ENCODE data around the gene ZNF14. TPM values are rescaled to one million over a fixed set of nuclear protein-coding genes. Genes with fewer than 3 reads are reported as not detected.
"Not testable (repeated sequence)": the region's sequence is repeated elsewhere in the genome, so short reads cannot be mapped to it uniquely, and the experiment has no call there.

Gene ZNF14
- total RNA-seq, 3 donors from 2014 or later: 7.0 to 22.7 (median 14.7) TPM

- Histone ChIP-seq H3K4me1 (no peaks in the 10 kb centered on the region), H3K27me3 (no peaks in the 10 kb centered on the region), H3K36me3 (no peaks in the 10 kb centered on the region), H3K9me3 (no peaks in the 10 kb centered on the region), H3K27ac (no peak overlapping the region), H3K4me3 (no peak overlapping the region)
- DNase-seq (ENCODE audit: low spot score in 2 of 2): no peak
- intact Hi-C loops (cut with DNase I; ENCODE audit: low total_unique reads): no loop called here
- no peak for TF ChIP-seq POLR2AphosphoS5 (IDR thresholded peaks at IDR 0.05)
- TF ChIP-seq POLR2A (IDR thresholded peaks at IDR 0.05): no peak
- TF ChIP-seq CTCF (IDR thresholded peaks at IDR 0.05): no peak
Observed at GRCh38 chr19:19745496-19746285, 12.8 kb upstream of the ZNF14 start.

DNA sequence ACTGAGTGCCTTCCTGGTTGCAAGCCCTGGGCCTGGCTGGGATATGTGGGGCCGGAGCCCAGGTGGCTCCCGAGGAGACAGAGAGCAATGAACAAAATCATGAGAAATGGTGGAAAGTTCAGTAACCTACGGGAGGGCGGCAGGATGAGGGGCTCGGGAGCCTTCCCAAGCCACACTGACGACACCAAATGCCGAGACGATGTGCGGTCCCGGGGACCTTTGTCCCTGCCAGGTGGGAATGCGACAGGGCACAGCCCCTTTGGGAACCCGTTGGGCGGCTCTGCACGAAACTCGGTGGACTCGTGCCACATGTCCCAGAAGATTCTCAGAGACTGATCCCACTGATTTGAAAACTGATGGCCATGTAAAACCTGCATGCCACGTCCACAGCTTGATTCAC lies 11.7 kb upstream of the ZNF14 start:
- no peaks in the 10 kb centered on the region for H3K36me3 ChIP-seq
- no peak for DNase-seq (ENCODE audit: low spot score in 2 of 2)
- H3K4me3 ChIP-seq: no peak overlapping the region
- H3K4me1 ChIP-seq: no peaks in the 10 kb centered on the region
- no peaks in the 10 kb centered on the region for H3K9me3 ChIP-seq
- no peaks in the 10 kb centered on the region for H3K27me3 ChIP-seq
- intact Hi-C loops (cut with DNase I; ENCODE audit: low total_unique reads): no loop called here
- no peak overlapping the region for H3K27ac ChIP-seq
- TF ChIP-seq POLR2AphosphoS5 (IDR thresholded peaks at IDR 0.05): no peak
- no peak for TF ChIP-seq POLR2A (IDR thresholded peaks at IDR 0.05)
- TF ChIP-seq CTCF (IDR thresholded peaks at IDR 0.05): no peak

GRCh38 chr19:19743921-19744320 lies 11.0 kb upstream of the ZNF14 start:
- H3K9me3 ChIP-seq; H3K4me3 ChIP-seq; H3K4me1 ChIP-seq; H3K27ac ChIP-seq; H3K36me3 ChIP-seq; intact Hi-C loops (cut with DNase I; ENCODE audit: low total_unique reads); H3K27me3 ChIP-seq; DNase-seq (ENCODE audit: low spot score in 2 of 2): not testable (repeated sequence)

DNA sequence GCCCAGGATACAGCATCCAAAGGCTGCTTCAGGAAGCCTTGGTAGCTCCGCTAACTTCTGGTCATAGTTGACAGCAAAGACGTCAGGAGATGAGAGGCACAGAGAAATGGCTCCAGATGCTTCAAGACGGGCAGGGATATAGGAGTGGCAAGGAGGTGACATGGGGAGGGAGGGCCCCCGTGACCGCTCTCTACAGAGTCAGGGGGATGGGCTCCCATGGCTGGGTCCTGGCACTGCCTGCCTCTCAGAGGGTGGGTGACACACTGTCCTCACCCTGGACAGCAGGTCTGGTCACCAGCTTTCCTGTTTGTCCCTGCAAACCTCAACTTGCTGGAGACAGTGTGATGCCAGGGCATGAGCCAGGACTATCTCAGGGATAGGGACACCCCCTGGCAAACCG lies 10.3 kb upstream of the ZNF14 start:
- intact Hi-C loops (cut with DNase I; ENCODE audit: low total_unique reads): no loop called here
- no peak for DNase-seq (ENCODE audit: low spot score in 2 of 2)
- H3K9me3 ChIP-seq: no peaks in the 10 kb centered on the region
- no peak for TF ChIP-seq CTCF (IDR thresholded peaks at IDR 0.05)
- TF ChIP-seq POLR2AphosphoS5 (IDR thresholded peaks at IDR 0.05): no peak
- no peak for TF ChIP-seq POLR2A (IDR thresholded peaks at IDR 0.05)
- no peak overlapping the region for H3K4me3 ChIP-seq
- no peaks in the 10 kb centered on the region for H3K36me3 ChIP-seq
- H3K27ac ChIP-seq: no peak overlapping the region
- H3K27me3 ChIP-seq: no peaks in the 10 kb centered on the region
- H3K4me1 ChIP-seq: no peaks in the 10 kb centered on the region

DNA sequence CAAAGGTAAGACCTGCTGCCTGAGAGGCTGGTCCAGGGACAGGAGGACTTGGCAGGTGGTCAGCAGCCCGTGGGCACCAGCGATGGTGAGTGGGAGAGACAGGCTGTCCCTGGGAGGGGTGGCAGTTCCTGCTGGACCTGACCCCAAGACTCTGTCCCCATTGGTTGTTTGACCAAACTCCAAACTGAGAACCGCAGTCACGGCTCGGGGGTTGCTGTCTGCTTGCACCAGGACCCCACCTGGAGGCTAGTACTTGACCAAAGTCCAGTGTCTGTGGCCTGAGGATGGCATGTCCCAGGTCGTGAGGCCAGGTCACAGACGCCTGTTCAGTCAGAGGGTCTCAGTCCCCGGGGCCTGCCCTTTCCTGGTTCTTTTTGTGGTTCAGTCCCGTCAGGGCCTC lies 9.9 kb upstream of the ZNF14 start:
- DNase-seq (ENCODE audit: low spot score in 2 of 2): no peak
- no peaks in the 10 kb centered on the region for H3K36me3 ChIP-seq
- no peaks in the 10 kb centered on the region for H3K4me1 ChIP-seq
- no peak overlapping the region for H3K27ac ChIP-seq
- TF ChIP-seq POLR2AphosphoS5 (IDR thresholded peaks at IDR 0.05) (no peak), CTCF (IDR thresholded peaks at IDR 0.05) (no peak), POLR2A (IDR thresholded peaks at IDR 0.05) (no peak)
- no peaks in the 10 kb centered on the region for H3K27me3 ChIP-seq
- no peak overlapping the region for H3K4me3 ChIP-seq
- intact Hi-C loops (cut with DNase I; ENCODE audit: low total_unique reads): no loop called here
- H3K9me3 ChIP-seq: no peaks in the 10 kb centered on the region

Measured in breast epithelium (tissue), 4 donors.